Stomach (tissue), 4 donors: ENCODE measurements around the gene SCN1A.

Experiments used
- CTCF ChIP-seq, 7 experiments: fragments of 450-650 bp in 4 of 7; fragments of 200-600 bp in 3 of 7; sonication (generic) in 3 of 7; IDR thresholded peaks; one replicate each; pipeline ENCODE4 v1.5.1; 2016 to 2019; ENCODE audit warnings: antibody characterized with exemption in 7 of 7, control low read depth in 2 of 7, mild to moderate bottlenecking in 1 of 7
- POLR2A ChIP-seq, 4 donors: fragments of 450-650 bp; IDR thresholded peaks; one replicate each; pipeline ENCODE4 v1.6.1; 2016; ENCODE audit warnings: antibody characterized with exemption in 4 of 4, control low read depth in 2 of 4, mild to moderate bottlenecking in 1 of 4, moderate library complexity in 1 of 4
- POLR2AphosphoS5 ChIP-seq, 3 donors: sonication (generic); formaldehyde crosslinking; IDR thresholded peaks; one replicate each; pipeline ENCODE4 v1.6.1; 2016; ENCODE audit warnings: antibody characterized with exemption in 3 of 3

DNA sequence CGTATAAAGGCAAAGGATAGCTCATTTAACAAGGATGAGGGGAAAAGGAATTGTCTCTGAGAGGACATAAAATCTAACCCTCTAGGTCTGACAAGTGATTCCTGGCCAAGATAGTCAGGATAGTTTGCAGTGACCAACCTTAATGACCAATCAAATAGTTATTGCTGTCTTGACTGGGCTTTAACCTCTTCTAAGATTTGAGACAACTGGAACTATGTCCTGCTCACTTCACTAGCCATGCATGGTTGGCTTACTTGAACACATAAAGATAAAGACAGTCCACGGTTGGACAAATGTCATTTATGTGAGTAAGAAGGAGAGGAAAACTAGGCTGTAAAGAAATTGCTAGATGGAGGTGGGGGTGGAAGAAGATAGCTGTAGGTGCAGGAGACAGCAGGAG, 53.8 kb downstream of the SCN1A start:
- TF ChIP-seq POLR2A (IDR thresholded peaks at IDR 0.05): no peak
- TF ChIP-seq CTCF (IDR thresholded peaks at IDR 0.05): no peak
- TF ChIP-seq POLR2AphosphoS5 (IDR thresholded peaks at IDR 0.05): no peak
